B cell (primary cell): ENCODE measurements around the gene NUP42. TPM values are rescaled to one million over a fixed set of nuclear protein-coding genes. Genes with fewer than 3 reads are reported as not detected.

Experiments
- ATAC-seq: fragments of 200-7000 bp; cut with Tn5 transposase; one replicate; pipeline ENCODE4 v1.10.0; 2021; ENCODE audit warnings: low read depth, mild to moderate bottlenecking, moderate number of reproducible peaks, moderate library complexity
- CTCF ChIA-PET: fragments of 350-600 bp; sonication (Branson Sonifier 250); formaldehyde crosslinking; loops from one replicate; lab custom pipeline; 2021; ENCODE audit warnings: antibody characterized with exemption, inconsistent platforms; lab: Charles Lee
- POLR2A ChIA-PET: fragments of 350-600 bp; sonication (Branson Sonifier 250); formaldehyde crosslinking; loops from one replicate; lab custom pipeline; 2021; ENCODE audit warnings: antibody characterized with exemption; lab: Charles Lee
- DNase-seq: peaks from one replicate; pipeline ENCODE4 v3.0.0; 2013
- H2AFZ ChIP-seq: 2 replicates; pipeline ENCODE4 v1.6.1; 2012; ENCODE audit warnings: mild to moderate bottlenecking, low read depth, low read length; ENCODE audit not compliant: insufficient read depth, poor library complexity, severe bottlenecking
- H3K27ac ChIP-seq, 2 donors: 1 replicate in 1 of 2; 2 replicates in 1 of 2; pipeline ENCODE4 v1.5.1; 2012 to 2013; ENCODE audit warnings: low read length in 2 of 2, mild to moderate bottlenecking in 2 of 2, moderate library complexity in 1 of 2
- H3K27me3 ChIP-seq, 4 experiments: fragments of 200-600 bp in 1 of 4; sonication (generic) in 1 of 4; replicated peaks in 1 of 4; 1 replicate in 2 of 4; 2 replicates in 2 of 4; pipeline versions ENCODE4 v1.6.1 to v1.7.0; 2013 to 2016; ENCODE audit warnings: low read length in 3 of 4, mild to moderate bottlenecking in 2 of 4, mixed read lengths in 1 of 4, moderate library complexity in 1 of 4; ENCODE audit not compliant: insufficient read depth in 4 of 4, control insufficient read depth in 3 of 4; ENCODE audit errors: control extremely low read depth in 1 of 4
- H3K36me3 ChIP-seq, 2 experiments: replicated peaks in 1 of 2; 1 replicate in 1 of 2; 2 replicates in 1 of 2; pipeline versions ENCODE4 v1.6.1 to v1.7.1; 2013; ENCODE audit warnings: low read length in 1 of 2; ENCODE audit not compliant: insufficient read depth in 2 of 2, control insufficient read depth in 1 of 2; ENCODE audit errors: control extremely low read depth in 1 of 2, extremely low read depth in 1 of 2
- H3K4me1 ChIP-seq, 2 donors: fragments of 200-600 bp in 1 of 2; sonication (generic) in 1 of 2; 1 replicate in 1 of 2; 2 replicates in 1 of 2; pipeline versions ENCODE4 v1.5.1 to v1.6.1; 2013 to 2017; ENCODE audit warnings: low read length in 2 of 2; ENCODE audit not compliant: control insufficient read depth in 2 of 2, insufficient read depth in 2 of 2
- H3K4me2 ChIP-seq: replicated peaks from 2 replicates; pipeline ENCODE3; 2012; ENCODE audit warnings: mild to moderate bottlenecking, low read depth, low read length; ENCODE audit not compliant: poor library complexity, severe bottlenecking
- H3K4me3 ChIP-seq, 5 experiments: fragments of 200-600 bp in 1 of 5; sonication (generic) in 1 of 5; 1 replicate in 3 of 5; 2 replicates in 2 of 5; pipeline versions ENCODE4 v1.5.1 to v1.7.0; 2011 to 2016; ENCODE audit warnings: low read length in 4 of 5, mild to moderate bottlenecking in 4 of 5, low read depth in 2 of 5, control low read depth in 1 of 5, moderate library complexity in 1 of 5; ENCODE audit not compliant: insufficient read depth in 1 of 5; ENCODE audit errors: control extremely low read depth in 1 of 5, extremely low read depth in 1 of 5
- H3K79me2 ChIP-seq: fragments of 200-600 bp; sonication (generic); one replicate; pipeline ENCODE4 v1.6.0; 2016; ENCODE audit warnings: low read length; ENCODE audit not compliant: control insufficient read depth, insufficient read depth
- H3K9ac ChIP-seq: fragments of 200-600 bp; sonication (generic); 2 replicates; pipeline ENCODE4 v1.6.1; 2017; ENCODE audit warnings: mild to moderate bottlenecking, low read length, moderate library complexity
- H3K9me3 ChIP-seq, 3 donors: one replicate each; pipeline versions ENCODE4 v1.6.1 to v1.7.1; 2013; ENCODE audit warnings: low read length in 2 of 3; ENCODE audit not compliant: control insufficient read depth in 2 of 3, insufficient read depth in 1 of 3; ENCODE audit errors: control extremely low read depth in 1 of 3
- H4K20me1 ChIP-seq: 2 replicates; pipeline ENCODE4 v1.6.0; 2012; ENCODE audit warnings: mild to moderate bottlenecking, low read length; ENCODE audit not compliant: insufficient read depth, control insufficient read depth, poor library complexity, severe bottlenecking
- H3K27ac Mint-ChIP-seq: one replicate; pipeline ENCODE4 v1.8.0; 2021; ENCODE audit warnings: mixed read lengths
- H3K27me3 Mint-ChIP-seq: one replicate; pipeline ENCODE4 v1.8.0; 2021; ENCODE audit warnings: mixed read lengths
- H3K4me1 Mint-ChIP-seq: one replicate; pipeline ENCODE4 v1.8.0; 2021; ENCODE audit warnings: mixed read lengths
- H3K4me3 Mint-ChIP-seq: one replicate; pipeline ENCODE4 v1.8.0; 2021; ENCODE audit warnings: mixed read lengths
- H3K9me3 Mint-ChIP-seq: one replicate; pipeline ENCODE4 v1.8.0; 2022; ENCODE audit warnings: mixed read lengths; ENCODE audit not compliant: insufficient read depth
- EZH2 ChIP-seq: IDR thresholded peaks from 2 replicates; pipeline ENCODE4 v1.6.1; 2012; ENCODE audit warnings: borderline replicate concordance, low read depth, mild to moderate bottlenecking, moderate library complexity, low read length; ENCODE audit not compliant: insufficient read depth, poor library complexity, severe bottlenecking
- WGBS: methylation state at CpG from one replicate; pipeline ENCODE4 v1.1.5; 2013; ENCODE audit warnings: missing lambda C conversion rate; ENCODE audit not compliant: insufficient coverage; 5-methylcytosine and 5-hydroxymethylcytosine counted together
- intact Hi-C: fragments of 100-400 bp; cut with micrococcal nuclease; formaldehyde crosslinking; loops from one replicate; pipeline ENCODE4 v1.10.0; 2022
- polyA plus RNA-seq: library from polyadenylated mRNA; depleted of rRNA; stranded (reverse); fragments of >200 nt; gene quantifications from 2 replicates; pipeline ENCODE4 v1.2.3, GENCODE V29; 2012
- total RNA-seq, 2 donors: library from RNA; stranded (reverse); fragments of 120-200 nt in 1 of 2; gene quantifications; 1 replicate in 1 of 2; 2 replicates in 1 of 2; pipeline versions ENCODE4 v1.2.3 to v1.2.4, GENCODE V29; 2013 to 2022
- TF ChIP-seq, protein P1 (sequence below): fragments of 200-600 bp; IDR thresholded peaks from one replicate; pipeline ENCODE4 v1.8.0; 2022; ENCODE audit warnings: antibody characterized with exemption, mild to moderate bottlenecking

The NUP42 gene
- total and polyA plus RNA-seq, 2 donors (not counting 1 experiment from before 2014, with no cell fraction given), result 38.1 to 49.2 TPM

DNA sequence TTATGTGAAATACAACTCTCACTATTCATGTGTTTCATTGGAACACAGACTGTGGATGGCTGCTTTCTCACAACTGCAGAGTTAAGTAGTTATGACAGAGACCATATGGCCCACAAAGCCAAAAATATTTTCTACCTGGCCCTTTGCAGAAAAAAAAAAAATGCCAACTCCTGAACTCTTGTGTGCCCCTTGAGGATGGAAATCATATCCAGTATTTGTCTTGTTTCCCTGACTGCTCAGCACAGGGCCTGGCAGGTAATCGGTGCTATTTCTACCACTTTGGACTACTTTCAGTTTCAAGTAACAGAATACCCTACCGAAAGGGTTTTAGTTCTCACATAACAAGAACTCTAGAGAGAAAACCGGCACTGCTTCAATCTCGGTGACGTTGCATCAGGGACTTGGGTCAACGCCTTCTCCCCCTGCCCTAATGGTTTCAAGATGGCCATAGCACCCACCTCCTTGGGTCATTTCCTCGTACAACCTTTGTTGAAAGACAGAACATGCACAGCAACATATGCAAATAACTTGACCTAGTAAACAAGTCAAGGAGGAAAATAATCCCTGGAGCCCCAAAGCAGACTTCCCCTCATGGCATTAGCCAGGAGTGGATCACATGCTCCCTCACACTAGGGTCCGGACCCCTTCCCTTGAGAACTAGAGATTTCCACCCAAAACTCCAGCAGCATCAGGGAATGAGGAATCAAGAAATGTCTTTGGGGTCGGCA, 52.9 kb downstream of the NUP42 start:
- no peaks in the 10 kb centered on the region for H4K20me1 ChIP-seq
- peak overlapping the region in 1 of 5 experiments; percentile 29 for H3K4me3 ChIP-seq
- POLR2A ChIA-PET, result no interaction called here
- WGBS, result 74% methylated on average over 7 of the region's 9 CpGs
- H3K4me1 Mint-ChIP-seq, result peaks cover 7% of the 10 kb centered on the region
- intact Hi-C loops, result no loop called here
- CTCF ChIA-PET, result no interaction called here
- no peaks in the 10 kb centered on the region for H3K36me3 ChIP-seq
- no peaks in the 10 kb centered on the region for H3K27me3 Mint-ChIP-seq
- peak overlapping the region; percentile 47 for H3K4me2 ChIP-seq
- H3K9ac ChIP-seq, result peak overlapping the region; percentile 46
- H3K4me3 Mint-ChIP-seq, result peak overlapping the region; percentile 74
- ATAC-seq (no peak), DNase-seq (peak; percentile 28)
- no peaks in the 10 kb centered on the region for H3K4me1 ChIP-seq
- TF ChIP-seq EZH2, result no peak
- TF ChIP-seq, protein P1, sequence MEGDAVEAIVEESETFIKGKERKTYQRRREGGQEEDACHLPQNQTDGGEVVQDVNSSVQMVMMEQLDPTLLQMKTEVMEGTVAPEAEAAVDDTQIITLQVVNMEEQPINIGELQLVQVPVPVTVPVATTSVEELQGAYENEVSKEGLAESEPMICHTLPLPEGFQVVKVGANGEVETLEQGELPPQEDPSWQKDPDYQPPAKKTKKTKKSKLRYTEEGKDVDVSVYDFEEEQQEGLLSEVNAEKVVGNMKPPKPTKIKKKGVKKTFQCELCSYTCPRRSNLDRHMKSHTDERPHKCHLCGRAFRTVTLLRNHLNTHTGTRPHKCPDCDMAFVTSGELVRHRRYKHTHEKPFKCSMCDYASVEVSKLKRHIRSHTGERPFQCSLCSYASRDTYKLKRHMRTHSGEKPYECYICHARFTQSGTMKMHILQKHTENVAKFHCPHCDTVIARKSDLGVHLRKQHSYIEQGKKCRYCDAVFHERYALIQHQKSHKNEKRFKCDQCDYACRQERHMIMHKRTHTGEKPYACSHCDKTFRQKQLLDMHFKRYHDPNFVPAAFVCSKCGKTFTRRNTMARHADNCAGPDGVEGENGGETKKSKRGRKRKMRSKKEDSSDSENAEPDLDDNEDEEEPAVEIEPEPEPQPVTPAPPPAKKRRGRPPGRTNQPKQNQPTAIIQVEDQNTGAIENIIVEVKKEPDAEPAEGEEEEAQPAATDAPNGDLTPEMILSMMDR, result no peak
- H3K27ac Mint-ChIP-seq, result peak overlapping the region; percentile 46
- H2AFZ ChIP-seq, result peak overlapping the region; percentile 61
- no peak overlapping the region for H3K27ac ChIP-seq
- H3K9me3 Mint-ChIP-seq, result no peaks in the 10 kb centered on the region
- no peaks in the 10 kb centered on the region for H3K27me3 ChIP-seq
- no peaks in the 10 kb centered on the region for H3K79me2 ChIP-seq
- no peaks in the 10 kb centered on the region for H3K9me3 ChIP-seq

DNA sequence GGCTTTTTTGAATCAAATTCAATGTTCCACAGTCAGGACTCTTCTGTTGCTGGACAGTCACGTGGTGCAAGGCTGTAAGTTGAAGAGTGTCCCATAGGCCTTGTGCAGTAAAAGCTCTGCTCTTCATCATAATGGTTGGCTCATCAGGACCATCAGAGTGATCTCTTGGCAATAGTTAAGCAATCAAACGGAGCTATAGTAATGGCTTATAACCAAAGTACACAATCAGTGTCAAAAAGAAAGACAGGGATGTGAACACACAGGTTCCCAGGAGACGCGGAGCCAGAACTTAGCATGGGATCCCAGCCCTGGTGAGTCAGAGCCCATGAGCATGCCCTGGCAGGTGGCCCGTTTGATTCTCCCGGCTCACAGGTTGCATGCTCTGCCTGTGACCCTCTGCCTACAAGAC, 54.0 kb downstream of the NUP42 start:
- no peaks in the 10 kb centered on the region for H3K9me3 Mint-ChIP-seq
- Histone ChIP-seq H3K79me2 (no peaks in the 10 kb centered on the region), H3K4me2 (no peak overlapping the region), H3K27me3 (no peaks in the 10 kb centered on the region), H3K9me3 (no peaks in the 10 kb centered on the region), H4K20me1 (no peaks in the 10 kb centered on the region), H3K9ac (no peak overlapping the region), H3K4me3 (no peak overlapping the region), H3K4me1 (no peaks in the 10 kb centered on the region), H2AFZ (no peak overlapping the region), H3K27ac (no peak overlapping the region), H3K36me3 (no peaks in the 10 kb centered on the region)
- no peak overlapping the region for H3K4me3 Mint-ChIP-seq
- H3K4me1 Mint-ChIP-seq, result peaks cover 7% of the 10 kb centered on the region
- 95% methylated on average over 6 of the region's 6 CpGs for WGBS
- no peak for TF ChIP-seq EZH2
- TF ChIP-seq, protein P1, result no peak
- DNase-seq (no peak), ATAC-seq (no peak)
- intact Hi-C loops, result no loop called here
- H3K27me3 Mint-ChIP-seq, result no peaks in the 10 kb centered on the region
- CTCF ChIA-PET, result no interaction called here
- no peak overlapping the region for H3K27ac Mint-ChIP-seq
- POLR2A ChIA-PET, result no interaction called here
